ENCODE measurements around the gene PDZRN3.

- TF ChIP-seq POLR2A (IDR thresholded peaks at IDR 0.05) (no peak), CTCF (IDR thresholded peaks at IDR 0.05) (no peak)
Measured at GRCh38 chr3:73592154-73593144, 32.3 kb downstream of the PDZRN3 start.

All from heart left ventricle (tissue), 13 donors.